ENCODE data around the gene DYNLT2.

The DYNLT2 gene

DNA sequence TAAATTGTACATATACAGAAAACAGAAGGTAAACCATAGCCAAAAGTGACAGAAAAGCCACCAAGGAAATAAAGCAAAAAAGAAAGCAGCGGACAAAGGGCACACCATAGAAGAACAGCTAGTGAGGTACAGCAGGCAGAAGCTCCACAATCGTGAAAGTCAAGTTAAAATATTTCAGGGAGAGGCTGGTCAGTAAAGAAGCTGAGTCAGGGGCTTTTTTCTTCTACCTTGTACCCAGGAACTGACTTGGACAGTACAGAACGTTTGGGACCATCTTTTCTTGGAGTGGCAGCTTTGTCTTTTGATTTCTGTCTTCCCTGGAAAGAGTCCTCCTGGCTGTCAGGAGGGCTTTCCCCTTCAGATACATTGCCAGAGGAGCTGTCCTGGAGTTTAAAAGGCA lies 41.4 kb downstream of the DYNLT2 start:
- no peak for FAIRE-seq
- TF ChIP-seq, protein P1, sequence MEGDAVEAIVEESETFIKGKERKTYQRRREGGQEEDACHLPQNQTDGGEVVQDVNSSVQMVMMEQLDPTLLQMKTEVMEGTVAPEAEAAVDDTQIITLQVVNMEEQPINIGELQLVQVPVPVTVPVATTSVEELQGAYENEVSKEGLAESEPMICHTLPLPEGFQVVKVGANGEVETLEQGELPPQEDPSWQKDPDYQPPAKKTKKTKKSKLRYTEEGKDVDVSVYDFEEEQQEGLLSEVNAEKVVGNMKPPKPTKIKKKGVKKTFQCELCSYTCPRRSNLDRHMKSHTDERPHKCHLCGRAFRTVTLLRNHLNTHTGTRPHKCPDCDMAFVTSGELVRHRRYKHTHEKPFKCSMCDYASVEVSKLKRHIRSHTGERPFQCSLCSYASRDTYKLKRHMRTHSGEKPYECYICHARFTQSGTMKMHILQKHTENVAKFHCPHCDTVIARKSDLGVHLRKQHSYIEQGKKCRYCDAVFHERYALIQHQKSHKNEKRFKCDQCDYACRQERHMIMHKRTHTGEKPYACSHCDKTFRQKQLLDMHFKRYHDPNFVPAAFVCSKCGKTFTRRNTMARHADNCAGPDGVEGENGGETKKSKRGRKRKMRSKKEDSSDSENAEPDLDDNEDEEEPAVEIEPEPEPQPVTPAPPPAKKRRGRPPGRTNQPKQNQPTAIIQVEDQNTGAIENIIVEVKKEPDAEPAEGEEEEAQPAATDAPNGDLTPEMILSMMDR (IDR thresholded peaks at IDR 0.05; ENCODE audit: insufficient read depth, missing control alignments) = no peak
- no peak for DNase-seq (ENCODE audit: insufficient read length, low spot score)

DNA sequence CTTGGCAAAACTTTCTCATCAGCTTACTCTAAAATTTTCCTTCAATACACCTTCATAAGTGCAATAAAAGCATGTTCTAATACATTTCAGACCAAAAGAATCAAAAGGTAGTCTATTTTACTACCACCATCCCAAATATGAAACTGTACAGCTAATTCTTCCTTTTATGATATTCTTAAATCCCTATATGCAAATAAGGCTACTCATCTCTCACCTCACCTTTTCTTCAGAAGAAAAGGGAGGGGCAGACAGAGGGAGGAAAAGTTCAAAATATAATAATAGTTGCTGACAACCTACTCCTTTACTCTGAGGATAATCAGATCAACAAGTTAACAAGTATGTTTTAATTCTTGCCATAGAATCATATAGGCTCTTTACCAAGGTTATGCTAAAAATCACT lies 42.1 kb downstream of the DYNLT2 start:
- TF ChIP-seq, protein P1 (IDR thresholded peaks at IDR 0.05; ENCODE audit: insufficient read depth, missing control alignments) = no peak
- no peak for DNase-seq (ENCODE audit: insufficient read length, low spot score)
- peak; percentile 46 for FAIRE-seq

DNA sequence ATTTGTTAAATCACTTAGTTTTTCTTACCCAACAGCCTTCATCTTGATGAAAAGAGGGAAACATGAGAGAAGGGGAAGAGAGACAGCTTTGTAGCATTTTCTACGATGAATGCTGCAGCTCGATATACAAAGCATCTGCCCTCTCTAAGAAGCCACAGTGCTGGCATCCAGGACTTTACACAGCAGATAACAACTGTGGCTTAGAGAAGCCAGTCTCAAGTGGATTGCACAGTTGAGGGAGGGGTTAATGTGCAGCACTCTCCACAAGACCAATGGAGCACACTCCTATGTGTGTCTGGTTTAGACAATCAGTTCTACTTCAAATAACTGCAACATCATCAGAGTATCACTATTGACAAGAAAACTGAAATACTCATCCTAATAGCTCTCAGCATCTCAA lies 43.6 kb downstream of the DYNLT2 start:
- FAIRE-seq = no peak
- DNase-seq (ENCODE audit: insufficient read length, low spot score) = no peak
- TF ChIP-seq, protein P1 (IDR thresholded peaks at IDR 0.05; ENCODE audit: insufficient read depth, missing control alignments) = no peak

DNA sequence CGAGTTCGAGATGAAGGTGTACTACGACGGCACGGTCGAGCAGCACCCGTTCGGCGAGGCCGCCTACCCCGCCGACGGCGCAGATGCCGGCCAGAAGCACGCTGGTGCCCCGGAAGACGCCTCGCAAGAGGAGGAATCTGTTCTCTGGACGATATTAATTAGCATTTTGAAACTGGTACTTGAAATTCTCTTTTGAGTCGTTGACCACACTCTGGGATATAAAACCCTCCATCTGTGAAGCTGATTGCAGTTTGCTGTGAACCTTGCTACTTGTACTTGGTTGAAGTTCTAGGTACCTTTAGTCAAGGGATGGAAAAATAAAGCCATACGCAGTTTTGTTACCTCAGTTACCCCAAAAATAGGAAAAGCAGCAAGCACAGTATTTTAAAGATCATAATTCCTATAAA lies 48.5 kb downstream of the DYNLT2 start:
- FAIRE-seq = no peak
- no peak for DNase-seq (ENCODE audit: insufficient read length, low spot score)

DNA sequence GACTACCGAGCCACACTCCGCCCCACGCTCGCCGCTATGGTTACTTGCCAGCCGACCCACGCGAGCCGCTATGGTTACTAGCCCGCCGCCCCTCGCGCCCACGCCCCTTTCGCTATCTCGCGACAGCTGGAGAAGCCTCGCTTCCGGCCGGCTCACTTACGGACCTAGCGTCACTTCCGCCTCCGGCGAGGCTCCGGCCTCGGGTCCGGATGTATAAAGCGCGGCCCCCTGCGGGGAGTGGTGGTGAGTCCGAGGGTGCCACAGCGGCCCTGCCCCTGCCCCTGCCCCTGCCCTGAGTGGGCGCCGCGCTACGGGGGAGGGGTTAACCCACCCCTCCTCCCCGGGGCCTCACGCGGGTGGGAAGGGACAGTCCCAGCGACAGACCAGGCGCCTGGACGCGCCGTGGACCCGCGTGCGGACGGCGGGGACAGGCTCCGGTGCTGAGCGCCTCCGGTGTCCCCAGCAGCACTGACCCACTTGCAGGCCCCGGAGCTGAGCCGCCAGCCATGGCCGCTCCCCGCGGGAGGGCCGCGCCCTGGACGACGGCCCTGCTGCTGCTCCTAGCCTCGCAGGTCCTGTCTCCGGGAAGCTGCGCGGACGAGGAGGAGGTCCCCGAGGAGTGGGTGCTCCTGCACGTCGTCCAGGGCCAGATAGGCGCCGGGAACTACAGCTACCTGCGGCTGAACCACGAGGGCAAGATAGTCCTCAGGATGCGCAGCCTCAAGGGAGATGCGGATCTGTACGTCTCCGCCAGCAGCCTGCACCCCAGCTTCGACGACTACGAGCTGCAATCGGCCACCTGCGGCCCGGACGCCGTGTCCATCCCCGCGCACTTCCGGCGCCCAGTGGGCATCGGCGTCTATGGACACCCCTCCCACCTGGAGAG lies 49.2 kb downstream of the DYNLT2 start, which contains the start of the genes C6orf120 and WDR27:
TSS of gene C6orf120 (plus strand) at position 173 of the 886 bp plus-strand sequence. CDS start at position 507, 334 bp downstream.
TSS of gene WDR27 (minus strand) at position 76 of the 886 bp plus-strand sequence. CDS start 13,024 bp downstream, outside the sequence.
- DNase-seq (ENCODE audit: insufficient read length, low spot score) (peak; percentile 60), FAIRE-seq (no peak)
- TF ChIP-seq, protein P1 (IDR thresholded peaks at IDR 0.05; ENCODE audit: insufficient read depth, missing control alignments) = no peak

More for the DNA sequence above, 48.5 kb downstream of the DYNLT2 start:
- TF ChIP-seq, protein P1 (IDR thresholded peaks at IDR 0.05; ENCODE audit: insufficient read depth, missing control alignments) = no peak

DNA sequence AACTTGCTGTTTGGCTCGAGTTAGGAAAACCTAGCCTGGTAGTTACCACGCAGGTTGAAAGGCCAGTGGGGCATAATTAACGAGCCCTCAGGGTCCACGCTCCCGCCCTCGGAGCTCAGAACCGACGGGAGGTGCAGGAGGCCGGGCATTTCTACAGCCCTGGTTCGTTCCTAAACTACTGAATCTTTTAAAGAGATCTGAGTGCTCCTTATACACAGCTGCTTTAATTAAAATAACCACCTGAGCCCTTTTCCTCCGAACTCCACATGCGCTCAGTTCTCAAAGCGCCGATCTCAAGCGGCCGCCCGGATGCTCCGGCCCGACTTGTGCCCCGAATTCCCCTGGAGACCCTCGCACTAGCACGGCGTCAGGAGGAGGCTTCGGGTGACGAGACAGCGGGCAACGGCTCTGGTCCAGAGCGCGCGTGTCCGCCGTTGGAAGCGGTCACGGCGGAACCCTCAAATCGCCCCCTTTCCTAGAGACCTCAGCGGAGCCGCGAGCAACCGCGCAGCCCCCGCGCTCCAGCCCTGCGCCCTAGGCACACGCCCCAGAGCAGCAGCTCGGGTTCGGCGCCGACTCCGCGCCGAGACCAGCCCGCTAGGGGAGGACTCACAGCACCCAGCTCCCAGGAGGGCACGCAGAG lies 49.9 kb downstream of the DYNLT2 start:
- TF ChIP-seq, protein P1 (IDR thresholded peaks at IDR 0.05; ENCODE audit: insufficient read depth, missing control alignments) = no peak
- FAIRE-seq (no peak), DNase-seq (ENCODE audit: insufficient read length, low spot score) (no peak)
